ENCODE data around the gene FAM234A.

DNA sequence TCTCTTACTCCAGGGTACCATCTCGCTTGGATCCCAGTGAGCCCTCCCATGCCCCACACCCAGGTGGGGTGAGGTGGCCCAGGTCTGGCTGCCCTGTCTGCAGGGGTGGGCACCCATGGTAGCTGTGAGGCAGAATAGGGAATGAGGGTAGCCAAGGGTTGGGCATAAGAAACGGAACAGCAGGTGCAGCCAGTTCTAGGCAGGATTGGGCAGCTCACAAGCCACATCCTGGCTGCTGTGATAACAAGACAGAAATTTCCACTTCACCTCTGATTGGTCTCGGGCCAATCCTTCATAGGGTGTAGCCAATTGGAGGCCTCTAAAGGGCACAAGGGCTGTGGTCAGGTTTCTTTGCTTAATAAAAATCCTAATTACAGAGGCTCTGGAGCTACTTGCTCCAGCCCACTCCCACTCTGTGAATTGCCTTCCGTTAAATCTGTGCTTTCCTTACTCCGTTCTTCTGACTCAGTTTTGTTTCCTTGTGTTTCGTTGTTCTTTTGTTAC, 44.3 kb downstream of the FAM234A start:
- TF ChIP-seq, protein P1, sequence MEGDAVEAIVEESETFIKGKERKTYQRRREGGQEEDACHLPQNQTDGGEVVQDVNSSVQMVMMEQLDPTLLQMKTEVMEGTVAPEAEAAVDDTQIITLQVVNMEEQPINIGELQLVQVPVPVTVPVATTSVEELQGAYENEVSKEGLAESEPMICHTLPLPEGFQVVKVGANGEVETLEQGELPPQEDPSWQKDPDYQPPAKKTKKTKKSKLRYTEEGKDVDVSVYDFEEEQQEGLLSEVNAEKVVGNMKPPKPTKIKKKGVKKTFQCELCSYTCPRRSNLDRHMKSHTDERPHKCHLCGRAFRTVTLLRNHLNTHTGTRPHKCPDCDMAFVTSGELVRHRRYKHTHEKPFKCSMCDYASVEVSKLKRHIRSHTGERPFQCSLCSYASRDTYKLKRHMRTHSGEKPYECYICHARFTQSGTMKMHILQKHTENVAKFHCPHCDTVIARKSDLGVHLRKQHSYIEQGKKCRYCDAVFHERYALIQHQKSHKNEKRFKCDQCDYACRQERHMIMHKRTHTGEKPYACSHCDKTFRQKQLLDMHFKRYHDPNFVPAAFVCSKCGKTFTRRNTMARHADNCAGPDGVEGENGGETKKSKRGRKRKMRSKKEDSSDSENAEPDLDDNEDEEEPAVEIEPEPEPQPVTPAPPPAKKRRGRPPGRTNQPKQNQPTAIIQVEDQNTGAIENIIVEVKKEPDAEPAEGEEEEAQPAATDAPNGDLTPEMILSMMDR (conservative IDR thresholded peaks at IDR 0.05), result no peak
- TF ChIP-seq ZFX (IDR thresholded peaks at IDR 0.05), result no peak
